ENCODE measurements around the gene ZNRD2.
A peak's percentile ranks its signal among the peaks of the same experiment; 100 is the strongest.

Gene ZNRD2

GRCh38 chr11:65588199-65589054 is 18.1 kb downstream of the ZNRD2 start:
- DNase-seq (ENCODE audit: low spot score) = peak; percentile 72

GRCh38 chr11:65589444-65590239 is 19.4 kb downstream of the ZNRD2 start:
- no peak for DNase-seq (ENCODE audit: low spot score)

- no peak for DNase-seq (ENCODE audit: low spot score)
These were observed 20.0 kb downstream of the ZNRD2 start for GRCh38 chr11:65590240-65590738.

GRCh38 chr11:65591939-65592857 is 21.9 kb downstream of the ZNRD2 start:
- DNase-seq (ENCODE audit: low spot score) = no peak

GRCh38 chr11:65592858-65593517 is 22.7 kb downstream of the ZNRD2 start:
- no peak for DNase-seq (ENCODE audit: low spot score)

- no peak for DNase-seq (ENCODE audit: low spot score)
These were observed 23.5 kb downstream of the ZNRD2 start for GRCh38 chr11:65593518-65594414.

GRCh38 chr11:65595131-65595530 is 24.9 kb downstream of the ZNRD2 start:
- DNase-seq (ENCODE audit: low spot score) = no peak

- no peak for DNase-seq (ENCODE audit: low spot score)
These were observed 25.4 kb downstream of the ZNRD2 start, which contains the start of gene KCNK7 for GRCh38 chr11:65595543-65596281. Gene KCNK7 (minus strand): TSS chr11:65595800. CDS start chr11:65595772, 28 bp downstream.

GRCh38 chr11:65596520-65596919 is 26.2 kb downstream of the ZNRD2 start:
- DNase-seq (ENCODE audit: low spot score) = no peak

- no peak for DNase-seq (ENCODE audit: low spot score)
These were observed 28.0 kb downstream of the ZNRD2 start for GRCh38 chr11:65598258-65598699.

- no peak for DNase-seq (ENCODE audit: low spot score)
These were observed 29.1 kb downstream of the ZNRD2 start for GRCh38 chr11:65599216-65599954.

GRCh38 chr11:65599955-65600246 is 29.6 kb downstream of the ZNRD2 start:
- no peak for DNase-seq (ENCODE audit: low spot score)

GRCh38 chr11:65604258-65604657 is 34.0 kb downstream of the ZNRD2 start:
- DNase-seq (ENCODE audit: low spot score) = no peak

- DNase-seq (ENCODE audit: low spot score) = peak; percentile 99
These were observed 36.8 kb downstream of the ZNRD2 start for GRCh38 chr11:65606876-65607613.

- DNase-seq (ENCODE audit: low spot score) = no peak
These were observed 37.5 kb downstream of the ZNRD2 start for GRCh38 chr11:65607614-65608426.

GRCh38 chr11:65609229-65609628 is 39.0 kb downstream of the ZNRD2 start:
- DNase-seq (ENCODE audit: low spot score) = no peak

- DNase-seq (ENCODE audit: low spot score) = no peak
These were observed 39.4 kb downstream of the ZNRD2 start for GRCh38 chr11:65609665-65610064.
